Loucy (cell line): ENCODE data around the gene TNFRSF14.

Experiments
- H2AFZ ChIP-seq: fragments of 200-600 bp; sonication (generic); 2 replicates; pipeline ENCODE4 v1.6.0; 2016; ENCODE audit warnings: antibody characterized with exemption, mild to moderate bottlenecking, low read length, moderate library complexity
- H3F3A ChIP-seq: fragments of 200-600 bp; 2 replicates; pipeline ENCODE4 v1.6.0; 2016; ENCODE audit warnings: antibody characterized with exemption, low read depth, mild to moderate bottlenecking
- H3K27me3 ChIP-seq: fragments of 200-600 bp; sonication (generic); 2 replicates; pipeline ENCODE4 v1.6.1; 2014; ENCODE audit warnings: low read length, mild to moderate bottlenecking; ENCODE audit not compliant: insufficient read depth, poor library complexity, severe bottlenecking
- H3K36me3 ChIP-seq: fragments of 200-600 bp; sonication (generic); 2 replicates; pipeline ENCODE4 v1.6.1; 2016; ENCODE audit warnings: low read length; ENCODE audit not compliant: insufficient read depth
- H3K4me1 ChIP-seq: fragments of 200-600 bp; sonication (generic); 2 replicates; pipeline ENCODE4 v1.5.1; 2014; ENCODE audit warnings: low read length, mild to moderate bottlenecking; ENCODE audit not compliant: insufficient read depth, poor library complexity, severe bottlenecking
- H3K4me2 ChIP-seq: fragments of 200-600 bp; sonication (generic); 2 replicates; pipeline ENCODE4 v1.6.0; 2014; ENCODE audit warnings: antibody characterized with exemption, low read length, low read depth, mild to moderate bottlenecking; ENCODE audit not compliant: poor library complexity, severe bottlenecking
- H3K4me3 ChIP-seq: fragments of 200-600 bp; sonication (generic); 2 replicates; pipeline ENCODE4 v1.5.1; 2014; ENCODE audit warnings: low read length, mild to moderate bottlenecking, mixed read lengths; ENCODE audit not compliant: poor library complexity, severe bottlenecking
- H3K79me2 ChIP-seq: fragments of 200-600 bp; sonication (generic); 2 replicates; pipeline ENCODE4 v1.6.1; 2014; ENCODE audit warnings: low read length; ENCODE audit not compliant: insufficient read depth
- H3K9ac ChIP-seq: fragments of 200-600 bp; sonication (generic); 2 replicates; pipeline ENCODE4 v1.6.0; 2014; ENCODE audit warnings: mild to moderate bottlenecking, low read depth, low read length, moderate library complexity; ENCODE audit not compliant: poor library complexity, severe bottlenecking
- H3K9me2 ChIP-seq: fragments of 200-600 bp; sonication (generic); replicated peaks from 2 replicates; pipeline ENCODE4 v1.6.1; 2016; ENCODE audit warnings: low read depth, low read length, mixed read lengths
- H3K9me3 ChIP-seq: fragments of 200-600 bp; sonication (generic); 2 replicates; pipeline ENCODE4 v1.6.1; 2014; ENCODE audit warnings: mild to moderate bottlenecking, antibody characterized with exemption, low read length, low read depth; ENCODE audit not compliant: insufficient read depth
- H4K20me1 ChIP-seq: fragments of 200-600 bp; sonication (generic); 2 replicates; pipeline ENCODE4 v1.6.0; 2014; ENCODE audit warnings: antibody characterized with exemption, low read length, mild to moderate bottlenecking; ENCODE audit not compliant: insufficient read depth, poor library complexity, severe bottlenecking
- EZH2phosphoT487 ChIP-seq: fragments of 200-600 bp; IDR thresholded peaks from 2 replicates; pipeline ENCODE4 v1.6.1; 2018; ENCODE audit warnings: antibody characterized with exemption, mild to moderate bottlenecking, moderate library complexity, borderline replicate concordance
- TF ChIP-seq, protein P1 (sequence below): fragments of 200-600 bp; sonication (generic); conservative IDR thresholded peaks from 2 replicates; pipeline ENCODE4 v1.5.1; 2014; ENCODE audit warnings: mild to moderate bottlenecking, antibody characterized with exemption, low read length

The TNFRSF14 gene

DNA sequence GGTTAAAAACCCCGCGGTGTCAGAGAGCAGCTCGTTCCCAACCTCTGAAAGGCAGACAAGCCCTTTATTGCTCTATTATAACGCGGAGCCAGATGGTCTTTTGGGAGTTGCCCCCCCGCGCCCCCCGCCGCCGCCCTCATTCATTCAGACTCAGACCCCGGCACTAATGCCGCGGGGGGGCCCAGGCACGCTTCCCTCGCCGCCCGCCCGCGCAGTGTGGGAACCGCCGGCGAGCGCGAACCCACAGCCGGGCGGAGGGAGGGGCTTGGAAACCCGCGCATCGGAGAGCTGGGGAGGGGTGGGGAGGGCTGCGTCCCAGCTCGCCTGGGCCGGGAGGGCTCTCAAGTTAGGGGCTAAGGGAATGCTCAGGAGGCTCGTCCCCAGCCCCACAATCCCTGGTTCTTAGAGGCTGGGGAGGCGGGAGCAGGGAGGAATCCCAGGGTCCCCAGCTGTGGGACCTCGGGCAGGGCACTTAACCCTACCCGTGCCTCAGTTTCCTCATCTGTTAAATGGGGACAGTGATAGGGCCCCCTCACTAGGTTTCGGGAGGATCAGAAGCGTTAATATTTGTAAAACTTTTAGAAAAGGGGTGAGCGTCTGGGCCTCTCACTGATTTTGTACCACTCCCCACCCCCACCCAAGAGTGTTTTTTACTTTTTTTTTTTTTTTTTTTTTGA is 15.2 kb upstream of the TNFRSF14 start:
- Histone ChIP-seq H3F3A (no peaks in the 10 kb centered on the region), H3K4me2 (no peak overlapping the region), H2AFZ (no peak overlapping the region), H3K9me2 (no peaks in the 10 kb centered on the region), H3K36me3 (no peaks in the 10 kb centered on the region), H3K9ac (no peak overlapping the region), H3K27me3 (no peaks in the 10 kb centered on the region), H3K79me2 (no peaks in the 10 kb centered on the region), H3K4me3 (no peak overlapping the region), H4K20me1 (no peaks in the 10 kb centered on the region), H3K9me3 (no peaks in the 10 kb centered on the region), H3K4me1 (peaks cover 11% of the 10 kb centered on the region)
- TF ChIP-seq EZH2phosphoT487: no peak
- TF ChIP-seq, protein P1, sequence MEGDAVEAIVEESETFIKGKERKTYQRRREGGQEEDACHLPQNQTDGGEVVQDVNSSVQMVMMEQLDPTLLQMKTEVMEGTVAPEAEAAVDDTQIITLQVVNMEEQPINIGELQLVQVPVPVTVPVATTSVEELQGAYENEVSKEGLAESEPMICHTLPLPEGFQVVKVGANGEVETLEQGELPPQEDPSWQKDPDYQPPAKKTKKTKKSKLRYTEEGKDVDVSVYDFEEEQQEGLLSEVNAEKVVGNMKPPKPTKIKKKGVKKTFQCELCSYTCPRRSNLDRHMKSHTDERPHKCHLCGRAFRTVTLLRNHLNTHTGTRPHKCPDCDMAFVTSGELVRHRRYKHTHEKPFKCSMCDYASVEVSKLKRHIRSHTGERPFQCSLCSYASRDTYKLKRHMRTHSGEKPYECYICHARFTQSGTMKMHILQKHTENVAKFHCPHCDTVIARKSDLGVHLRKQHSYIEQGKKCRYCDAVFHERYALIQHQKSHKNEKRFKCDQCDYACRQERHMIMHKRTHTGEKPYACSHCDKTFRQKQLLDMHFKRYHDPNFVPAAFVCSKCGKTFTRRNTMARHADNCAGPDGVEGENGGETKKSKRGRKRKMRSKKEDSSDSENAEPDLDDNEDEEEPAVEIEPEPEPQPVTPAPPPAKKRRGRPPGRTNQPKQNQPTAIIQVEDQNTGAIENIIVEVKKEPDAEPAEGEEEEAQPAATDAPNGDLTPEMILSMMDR: no peak

DNA sequence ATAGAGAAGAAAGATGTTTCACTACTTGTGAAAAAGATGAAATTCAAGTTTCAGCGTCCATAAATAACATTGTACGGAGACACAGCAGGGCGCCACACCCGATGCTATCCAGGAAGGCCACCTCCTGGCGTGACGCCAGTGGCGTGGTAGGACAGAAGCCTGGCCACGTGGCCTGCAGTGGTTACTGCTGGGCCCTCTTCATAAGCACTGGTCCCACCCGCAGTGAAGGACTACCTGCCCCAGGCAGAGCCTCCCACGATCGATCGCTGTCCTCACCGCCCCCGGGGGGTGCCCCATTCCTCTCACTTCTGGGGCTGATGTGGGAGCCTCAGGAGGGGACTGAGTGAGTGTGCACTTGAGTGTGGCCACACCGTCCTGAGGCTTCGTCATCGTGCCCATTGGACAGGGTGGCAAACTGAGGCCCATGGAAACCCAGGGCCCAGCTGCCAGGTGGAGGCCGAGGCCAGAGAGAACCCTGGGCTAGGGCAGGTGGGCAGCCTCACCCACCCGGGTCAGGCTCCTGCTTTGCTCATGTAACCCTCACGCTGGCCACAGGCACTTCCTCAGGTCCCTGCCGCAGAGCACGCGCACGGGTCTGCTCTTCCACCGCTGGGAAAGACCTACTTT is 14.4 kb upstream of the TNFRSF14 start:
- TF ChIP-seq, protein P1: no peak
- TF ChIP-seq EZH2phosphoT487: no peak
- H4K20me1 ChIP-seq: no peaks in the 10 kb centered on the region

DNA sequence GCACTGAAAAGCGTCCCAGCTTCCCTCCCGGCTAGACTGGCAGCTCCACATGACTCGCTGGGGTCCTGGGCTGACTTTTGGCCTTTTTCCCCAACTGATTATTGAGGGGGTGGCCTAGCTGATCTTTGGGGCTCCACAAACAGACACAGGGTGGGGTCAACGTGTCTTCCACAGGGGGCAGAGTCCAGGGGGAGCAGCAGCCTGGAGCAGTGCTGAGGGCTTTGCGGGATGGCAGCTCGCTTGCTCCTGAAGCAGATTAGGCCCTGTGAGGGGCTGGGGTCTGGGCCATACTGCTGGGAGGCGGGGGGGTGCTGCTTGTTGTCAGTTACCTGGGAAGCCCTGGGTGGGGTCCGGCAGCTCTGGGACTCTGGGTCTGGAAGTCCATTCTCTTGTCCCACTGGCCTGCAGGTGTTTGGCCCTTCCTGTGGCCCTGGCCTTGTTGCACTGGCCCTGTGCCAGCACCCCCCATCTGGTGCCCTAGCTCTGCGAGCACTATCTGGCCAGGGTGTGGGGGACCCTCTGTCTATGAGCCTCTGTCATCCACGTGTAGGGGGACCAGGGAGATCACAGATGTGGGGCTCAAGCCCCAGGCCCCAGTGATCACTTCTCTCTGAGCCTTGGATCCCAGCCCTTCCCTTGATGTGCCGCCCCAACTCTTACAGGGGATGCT is 13.8 kb upstream of the TNFRSF14 start:
- H3K36me3 ChIP-seq: no peaks in the 10 kb centered on the region

More for the DNA sequence above, 14.4 kb upstream of the TNFRSF14 start:
- H3K27me3 ChIP-seq: no peaks in the 10 kb centered on the region
- H2AFZ ChIP-seq: no peak overlapping the region
- no peak overlapping the region for H3K9ac ChIP-seq
- no peak overlapping the region for H3K4me2 ChIP-seq
- H3K9me3 ChIP-seq: no peaks in the 10 kb centered on the region
- H3K4me1 ChIP-seq: peaks cover 11% of the 10 kb centered on the region
- no peaks in the 10 kb centered on the region for H3K9me2 ChIP-seq
- H3F3A ChIP-seq: no peaks in the 10 kb centered on the region
- no peak overlapping the region for H3K4me3 ChIP-seq
- H3K79me2 ChIP-seq: no peaks in the 10 kb centered on the region
- no peaks in the 10 kb centered on the region for H3K36me3 ChIP-seq

More for the DNA sequence above, 13.8 kb upstream of the TNFRSF14 start:
- H3K4me2 ChIP-seq: no peak overlapping the region
- no peaks in the 10 kb centered on the region for H3K27me3 ChIP-seq
- no peaks in the 10 kb centered on the region for H3K9me2 ChIP-seq
- no peaks in the 10 kb centered on the region for H3F3A ChIP-seq
- H3K9me3 ChIP-seq: no peaks in the 10 kb centered on the region
- peaks cover 2% of the 10 kb centered on the region; the same call in 1 of the 2 replicates for H3K79me2 ChIP-seq
- H3K4me3 ChIP-seq: no peak overlapping the region
- no peak overlapping the region for H2AFZ ChIP-seq
- H4K20me1 ChIP-seq: no peaks in the 10 kb centered on the region
- TF ChIP-seq, protein P1: no peak
- TF ChIP-seq EZH2phosphoT487: no peak
- H3K4me1 ChIP-seq: peaks cover 13% of the 10 kb centered on the region
- no peak overlapping the region for H3K9ac ChIP-seq
